ENCODE results near the gene PTCD3.

DNA sequence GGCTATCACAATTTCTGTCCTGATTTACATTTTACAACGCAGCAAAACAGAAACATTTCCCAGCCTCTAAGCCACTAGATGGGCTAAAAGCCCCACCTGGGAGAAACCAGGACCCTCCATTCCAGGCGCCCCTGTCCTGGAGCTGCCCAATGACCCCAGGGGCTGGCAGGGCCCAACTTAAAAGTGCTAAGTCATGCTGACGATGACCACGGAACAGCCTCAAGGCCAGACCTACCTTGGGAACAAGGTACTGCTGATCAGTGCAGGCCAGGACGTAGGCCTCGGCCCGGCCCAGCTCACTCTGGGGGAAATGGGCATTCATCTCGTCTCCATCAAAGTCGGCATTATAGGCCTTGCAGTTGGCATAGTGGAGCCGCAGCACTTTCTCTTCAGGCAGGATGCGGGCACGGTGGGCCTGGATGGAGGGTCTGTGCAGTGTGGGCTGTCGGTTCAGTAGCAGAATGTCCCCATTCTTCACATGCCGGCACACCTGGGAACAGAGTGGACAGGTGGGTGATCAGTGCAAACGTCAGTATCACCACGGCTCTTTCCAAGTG lies 36.2 kb upstream of the PTCD3 start:
- TF ChIP-seq EP300 (IDR thresholded peaks at IDR 0.05) (no peak), CTCF (IDR thresholded peaks at IDR 0.05) (no peak)

Measured in ovary (tissue), 3 donors.